G401 (cell line): ENCODE measurements around the gene TCF4. TPM values are rescaled to one million over a fixed set of nuclear protein-coding genes. Genes with fewer than 3 reads are reported as not detected.

Source experiments
- DNase-seq: peaks from one replicate; pipeline ENCODE4 v3.0.0-alpha.2; 2015; ENCODE audit warnings: low spot score
- in situ Hi-C: cut with HindIII; loops from 2 replicates; pipeline ENCODE4 v1.10.0; 2016; ENCODE audit warnings: low sequenced_read_pairs, mixed read lengths
- total RNA-seq: library from RNA; depleted of rRNA; stranded (reverse); fragments of >200 nt; shearing (Covaris generic); gene quantifications from 2 replicates; pipeline ENCODE4 v1.2.3, GENCODE V29; 2014

The TCF4 gene
- total RNA-seq, 1 experiment from 2014 or later, result 6.8 TPM

DNA sequence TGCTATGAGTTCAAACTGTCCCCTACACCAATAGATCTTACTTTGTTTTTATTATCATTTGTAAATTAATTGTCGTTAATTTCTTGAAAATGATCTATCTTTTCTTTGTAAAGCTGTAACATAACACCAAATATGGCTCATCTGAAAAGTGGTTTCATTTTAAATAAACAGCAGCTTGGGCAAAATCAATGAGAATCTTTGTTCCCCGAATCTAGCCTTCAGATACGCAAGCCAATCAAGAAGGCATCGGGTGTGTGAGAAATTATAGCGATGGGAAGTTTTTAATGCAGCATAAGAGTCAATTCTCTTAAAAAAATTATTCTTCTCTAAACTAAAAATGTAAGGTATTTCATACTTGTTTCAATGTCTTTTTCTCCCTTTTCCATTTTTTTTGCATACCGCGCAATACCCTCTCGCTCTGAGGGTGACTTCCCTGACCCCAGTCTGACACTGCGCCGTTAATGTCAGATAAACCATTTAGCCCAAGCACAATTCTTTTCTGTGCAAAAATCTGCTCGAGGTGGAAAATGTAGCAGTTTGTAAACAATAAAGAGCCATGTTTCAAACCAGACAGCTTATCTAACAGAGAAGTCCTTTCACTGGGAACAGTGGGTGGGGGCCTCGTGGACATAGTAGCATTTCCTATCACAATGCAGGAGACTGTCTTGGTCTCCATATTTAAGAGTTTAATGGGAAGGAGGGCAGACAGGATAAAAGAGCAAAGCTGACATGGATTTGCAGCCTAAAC, 129.4 kb downstream of the TCF4 start:
- in situ Hi-C loops, result no loop called here
- no peak for DNase-seq

- DNase-seq, result no peak
- in situ Hi-C loops, result no loop called here
Observed at GRCh38 chr18:55457028-55457427, 131.0 kb downstream of the TCF4 start.

DNA sequence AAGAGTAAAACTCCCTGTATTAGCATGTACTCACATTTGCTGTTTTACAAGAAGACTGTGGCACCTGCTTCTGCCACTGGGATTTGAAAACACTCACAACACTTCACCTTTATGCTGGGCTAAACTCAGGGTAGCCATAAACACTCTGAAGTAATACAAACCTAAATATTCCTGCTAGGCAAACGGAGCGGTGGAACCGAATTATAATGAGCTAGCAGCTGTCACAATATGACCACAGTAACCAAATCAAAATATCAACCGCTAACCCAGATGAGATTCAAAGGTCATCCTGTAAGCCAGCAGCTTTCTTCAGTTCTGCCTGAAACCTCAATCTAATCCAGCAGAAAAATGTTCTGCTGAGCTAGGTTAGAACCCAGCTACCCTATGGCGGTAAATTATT, 132.1 kb downstream of the TCF4 start:
- in situ Hi-C loops, result no loop called here
- no peak for DNase-seq

DNA sequence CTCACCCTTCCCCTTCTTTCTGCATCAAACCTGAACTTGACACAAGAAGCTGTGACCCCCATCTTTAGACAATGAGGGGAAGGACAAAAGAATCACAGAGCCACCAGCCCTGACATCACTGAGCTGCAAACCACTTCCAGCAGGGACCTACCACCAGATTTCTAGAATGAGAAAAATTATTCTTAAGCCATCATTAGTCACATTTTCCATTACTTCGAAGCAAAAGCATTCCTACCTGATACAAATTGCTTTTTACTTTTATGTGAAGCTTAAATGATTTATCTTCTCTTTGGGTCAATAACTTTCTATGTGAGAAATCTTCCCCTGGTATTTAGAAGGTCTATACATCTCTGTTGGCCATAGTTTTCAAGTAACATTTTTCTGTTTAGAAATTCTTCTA, 134.8 kb downstream of the TCF4 start:
- no peak for DNase-seq
- in situ Hi-C loops, result no loop called here

GRCh38 chr18:55452123-55452611, 135.8 kb downstream of the TCF4 start:
- DNase-seq, result no peak
- in situ Hi-C loops, result no loop called here

- peak; percentile 64 for DNase-seq
- in situ Hi-C loops, result no loop called here
Observed at GRCh38 chr18:55449412-55450140, 138.4 kb downstream of the TCF4 start.

- DNase-seq, result no peak
- in situ Hi-C loops, result no loop called here
Observed at GRCh38 chr18:55448420-55448819, 139.6 kb downstream of the TCF4 start.

DNA sequence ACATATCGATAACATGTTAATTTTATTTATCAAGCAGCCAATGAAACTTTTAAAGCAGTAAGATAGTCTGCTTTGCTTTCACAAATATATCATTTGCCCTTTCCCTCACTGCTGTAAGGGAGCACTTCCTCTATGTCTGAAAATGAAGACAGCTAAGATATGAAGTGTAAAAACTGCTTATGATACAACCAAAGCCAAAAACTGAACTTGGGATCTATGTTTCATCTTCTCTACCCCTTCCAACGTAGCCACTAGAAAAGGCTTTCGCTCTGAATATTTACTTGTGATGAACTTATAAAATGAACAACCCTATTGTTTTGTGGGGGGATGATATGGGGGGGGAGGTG, 140.3 kb downstream of the TCF4 start:
- in situ Hi-C loops, result no loop called here
- DNase-seq, result no peak

DNA sequence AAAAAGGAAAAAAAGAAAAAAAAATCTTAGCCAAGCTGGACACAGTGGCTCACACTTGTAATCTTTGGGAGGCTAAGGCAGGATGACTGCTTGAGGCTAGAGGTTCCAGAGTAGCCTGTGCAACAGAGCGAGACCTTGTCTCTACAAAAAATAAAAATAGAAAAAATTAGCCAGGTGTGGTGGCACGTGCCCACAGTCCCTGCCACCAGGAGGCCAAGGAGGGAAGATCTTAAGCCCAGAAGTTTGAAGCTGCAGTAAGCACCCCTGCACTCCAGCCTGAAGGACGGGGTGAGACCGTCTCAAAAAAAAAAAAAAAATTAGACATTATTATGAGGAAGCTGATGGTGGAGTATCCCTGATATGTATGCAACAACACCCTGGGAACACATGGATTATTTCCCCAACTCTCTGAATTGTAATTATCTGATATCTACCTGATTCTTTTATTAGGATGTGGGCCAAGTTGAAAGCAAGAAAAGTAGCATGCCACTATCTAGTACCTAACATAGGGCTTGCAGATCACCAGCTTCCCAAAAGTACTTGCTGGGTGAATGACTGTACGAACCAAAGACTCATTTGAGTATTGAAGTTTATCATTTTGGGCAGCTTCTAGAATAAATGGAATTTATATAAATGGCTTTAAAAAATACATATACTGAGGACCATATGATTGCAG, 140.9 kb downstream of the TCF4 start:
- no peak for DNase-seq
- in situ Hi-C loops, result no loop called here

- no peak for DNase-seq
- in situ Hi-C loops, result no loop called here
Observed at GRCh38 chr18:55444536-55444935, 143.5 kb downstream of the TCF4 start.

- no peak for DNase-seq
- in situ Hi-C loops, result no loop called here
Observed at GRCh38 chr18:55443776-55444175, 144.2 kb downstream of the TCF4 start.

GRCh38 chr18:55442561-55442960, 145.4 kb downstream of the TCF4 start:
- in situ Hi-C loops, result no loop called here
- peak; percentile 51 for DNase-seq

- in situ Hi-C loops, result no loop called here
Observed at GRCh38 chr18:55440988-55441387, 147.0 kb downstream of the TCF4 start.

DNA sequence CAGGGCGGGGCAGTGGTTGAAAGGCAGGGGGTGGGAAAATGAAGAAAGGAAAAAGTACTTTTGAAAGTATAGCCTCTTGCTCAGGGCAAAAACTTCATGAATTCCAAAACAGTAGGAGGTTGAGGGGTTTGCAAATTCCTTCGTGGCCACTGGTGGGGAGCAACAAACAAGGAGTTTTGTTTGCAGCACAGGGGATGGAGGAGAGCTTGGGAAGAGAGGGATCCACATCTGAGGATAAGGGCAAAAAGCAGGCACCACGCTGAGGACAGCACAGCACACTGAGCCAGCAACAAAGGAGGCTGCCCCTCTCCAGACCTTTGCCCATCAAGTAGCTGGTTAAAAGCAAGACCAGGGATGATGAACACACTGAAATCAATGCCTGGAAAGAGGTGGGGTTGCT, 148.9 kb downstream of the TCF4 start:
- no peak for DNase-seq
- in situ Hi-C loops, result no loop called here

More at GRCh38 chr18:55440988-55441387, 147.0 kb downstream of the TCF4 start:
- DNase-seq, result peak; percentile 42

- peak; percentile 45 for DNase-seq
- in situ Hi-C loops, result no loop called here
Observed at GRCh38 chr18:55435592-55435991, 152.4 kb downstream of the TCF4 start.

- DNase-seq, result peak; percentile 95
- in situ Hi-C loops, result no loop called here
Observed at GRCh38 chr18:55433648-55434047, 154.3 kb downstream of the TCF4 start.

DNA sequence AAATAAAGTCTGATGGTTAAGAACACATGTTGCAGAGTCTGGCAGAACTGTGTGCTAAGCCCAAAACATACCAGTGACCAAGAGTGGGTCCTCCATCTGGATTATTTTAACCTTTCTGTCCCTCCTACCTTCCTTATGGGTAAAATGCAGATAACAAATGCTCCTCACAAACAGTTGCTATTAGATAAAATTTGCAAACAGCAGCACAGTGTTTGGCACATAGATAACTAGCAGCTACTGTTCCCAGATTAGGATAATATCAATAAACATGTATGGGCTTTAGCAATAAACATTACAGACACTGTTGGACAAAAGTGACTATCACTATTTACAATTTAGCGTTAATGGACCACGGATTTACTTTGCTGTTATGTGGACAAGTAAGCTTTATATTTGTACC, 154.9 kb downstream of the TCF4 start:
- no peak for DNase-seq
- in situ Hi-C loops, result no loop called here

DNA sequence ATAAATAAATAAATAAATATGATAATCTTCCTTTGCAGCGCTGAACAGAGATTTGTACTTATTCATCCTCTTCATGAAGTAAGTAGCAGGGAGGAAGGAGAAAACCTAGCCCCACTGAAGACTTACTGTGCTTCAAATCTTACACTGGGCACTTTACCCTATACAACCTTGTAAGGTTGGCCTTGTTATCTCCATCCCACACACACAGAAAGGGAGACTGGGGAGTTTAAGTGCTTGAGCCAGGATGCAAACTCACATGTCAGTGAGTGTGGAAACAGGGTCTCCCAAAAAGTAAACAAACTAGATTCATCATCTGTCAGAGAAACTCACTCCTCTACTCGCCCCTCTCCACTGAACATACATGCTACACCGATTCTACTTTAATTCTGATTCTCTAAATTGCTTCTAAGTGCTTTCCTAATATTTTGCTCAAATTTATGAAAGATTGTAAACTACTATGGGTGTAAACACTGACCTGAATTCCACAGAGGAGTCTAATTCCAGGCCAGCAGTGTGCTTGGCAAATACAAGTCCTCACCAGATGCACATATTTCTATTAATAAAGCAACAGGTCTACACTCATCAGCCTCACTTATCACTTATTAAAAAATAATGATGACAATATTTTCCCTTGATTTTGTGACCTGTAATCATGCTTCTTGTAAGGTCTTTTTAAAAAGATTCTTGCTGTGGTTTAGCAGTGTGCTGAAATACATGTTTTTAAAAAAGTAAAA, 155.5 kb downstream of the TCF4 start:
- DNase-seq, result peak; percentile 66
- in situ Hi-C loops, result no loop called here

- no peak for DNase-seq
- in situ Hi-C loops, result no loop called here
Observed at GRCh38 chr18:55430026-55430425, 158.0 kb downstream of the TCF4 start.

DNA sequence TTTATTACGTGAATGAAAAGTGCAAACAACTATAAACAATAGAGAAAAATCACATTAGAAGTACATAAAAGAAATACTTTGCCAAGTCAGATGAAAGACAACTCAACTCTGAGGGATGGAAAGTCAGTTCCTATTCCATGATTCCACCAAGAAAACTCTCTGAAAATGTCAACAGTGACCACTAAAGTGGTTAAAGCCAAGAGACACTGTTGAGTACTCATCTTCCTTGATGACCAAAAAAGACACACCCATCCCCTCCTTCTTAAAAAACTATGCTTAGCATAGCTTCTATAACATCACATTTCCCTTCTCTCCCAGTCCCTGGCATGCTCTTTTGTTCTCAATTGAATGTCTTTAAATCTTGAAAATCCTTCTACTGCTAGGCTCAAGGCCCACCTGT, 160.0 kb downstream of the TCF4 start:
- in situ Hi-C loops, result no loop called here
- DNase-seq, result no peak
